ENCODE data around the gene FIZ1. TPM values are rescaled to one million over a fixed set of nuclear protein-coding genes. Genes with fewer than 3 reads are reported as not detected.
"Not testable (repeated sequence)": the region's sequence is repeated elsewhere in the genome, so short reads cannot be mapped to it uniquely, and the experiment has no call there.

The FIZ1 gene
- total RNA-seq, 1 experiment from 2014 or later, result 6.3 TPM

DNA sequence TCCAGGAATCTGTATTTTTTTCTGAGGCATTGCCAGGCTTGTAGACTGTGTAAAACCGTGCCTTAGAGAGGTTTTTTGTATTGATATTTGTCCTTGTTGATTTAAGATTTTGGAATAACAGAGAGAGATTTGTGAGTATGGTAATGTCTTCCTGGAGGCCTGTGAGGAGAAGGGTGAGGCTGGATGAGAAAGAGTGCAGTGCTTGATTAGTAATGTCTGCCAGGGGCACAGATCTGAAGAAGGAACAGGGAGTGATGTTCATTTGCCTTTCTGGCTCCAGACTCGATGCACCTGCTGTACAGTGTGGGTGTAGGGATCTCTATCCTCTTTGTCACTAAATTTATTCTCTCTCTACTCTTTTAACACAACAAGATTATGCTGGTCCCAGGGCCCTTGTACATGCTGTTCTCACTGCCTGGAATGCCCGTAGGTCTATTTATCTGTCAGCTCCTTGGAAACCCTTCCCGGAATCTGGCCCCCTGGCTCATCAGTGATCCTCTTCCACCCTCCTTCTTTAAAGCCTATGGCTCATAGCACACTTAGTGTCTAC is 4.2 kb downstream of the FIZ1 start:
- DNase-seq (ENCODE audit: low read depth), result no peak

DNA sequence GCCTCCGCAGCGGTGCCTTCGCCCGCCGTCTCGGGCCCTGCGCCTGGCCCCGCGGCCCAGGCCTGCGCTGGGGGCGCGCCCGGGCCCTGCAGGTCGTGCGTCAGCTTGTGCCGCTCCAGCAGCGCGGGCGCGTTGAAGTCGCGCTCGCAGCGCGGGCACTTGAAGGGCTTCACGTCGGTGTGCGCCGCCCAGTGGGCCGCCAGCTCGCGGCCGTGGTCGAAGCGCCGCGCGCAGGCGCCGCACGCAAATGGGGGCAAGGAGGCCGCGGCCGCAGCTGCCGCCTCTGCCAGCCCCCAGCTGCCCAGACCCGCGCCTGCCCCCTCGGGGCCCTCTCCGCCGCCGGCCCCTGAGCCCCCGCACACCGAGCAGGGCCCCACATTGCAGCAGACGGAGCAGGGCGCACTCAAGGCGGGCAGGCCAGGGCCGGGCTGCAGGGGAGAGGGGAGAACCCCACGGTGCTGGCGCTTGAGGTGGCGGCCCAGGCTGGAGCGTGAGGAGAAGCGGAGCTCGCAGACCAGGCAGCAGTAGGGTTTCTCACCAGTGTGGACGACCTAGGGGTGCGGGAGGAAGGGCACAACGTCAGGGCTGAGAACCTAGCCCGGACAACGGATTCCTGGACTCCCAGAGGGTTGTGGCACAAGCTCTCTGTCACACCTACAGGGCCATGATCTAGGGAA is 6.1 kb downstream of the FIZ1 start:
- DNase-seq (ENCODE audit: low read depth), result no peak

DNA sequence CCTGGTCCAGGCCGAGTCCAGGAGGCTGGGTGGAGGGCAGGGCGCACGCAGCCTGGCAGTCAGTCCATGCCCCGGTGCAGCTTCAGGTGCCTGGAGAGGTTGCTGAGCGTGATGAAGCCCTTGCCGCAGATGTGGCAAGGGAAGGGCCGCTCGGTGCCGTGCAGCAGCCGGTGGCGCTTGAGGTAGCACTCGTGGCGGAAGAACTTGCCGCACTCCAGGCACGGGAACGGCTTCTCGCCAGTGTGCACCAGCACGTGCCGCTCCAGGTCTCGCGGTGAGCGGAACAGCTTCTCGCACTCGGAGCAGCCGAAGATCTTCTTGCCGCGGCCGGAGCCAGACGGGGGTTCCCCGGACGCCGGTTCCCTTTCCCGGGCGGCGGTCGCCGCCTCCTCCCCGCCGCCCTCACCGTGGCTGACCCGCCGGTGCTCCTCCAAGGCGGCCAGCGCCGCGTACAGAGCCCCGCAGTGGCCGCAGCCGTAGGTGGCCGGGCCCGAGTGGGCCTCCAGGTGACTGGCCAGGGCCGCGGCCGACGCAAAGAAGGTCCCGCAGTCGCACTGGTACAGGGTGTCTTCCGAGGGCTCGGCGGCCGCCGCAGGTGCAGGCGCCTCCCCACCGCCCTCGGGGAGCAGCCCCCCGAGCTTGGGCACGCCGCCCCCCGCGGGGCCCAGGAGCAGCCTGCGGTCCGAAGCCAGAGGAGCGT is 6.8 kb downstream of the FIZ1 start:
- no peak for DNase-seq (ENCODE audit: low read depth)

DNA sequence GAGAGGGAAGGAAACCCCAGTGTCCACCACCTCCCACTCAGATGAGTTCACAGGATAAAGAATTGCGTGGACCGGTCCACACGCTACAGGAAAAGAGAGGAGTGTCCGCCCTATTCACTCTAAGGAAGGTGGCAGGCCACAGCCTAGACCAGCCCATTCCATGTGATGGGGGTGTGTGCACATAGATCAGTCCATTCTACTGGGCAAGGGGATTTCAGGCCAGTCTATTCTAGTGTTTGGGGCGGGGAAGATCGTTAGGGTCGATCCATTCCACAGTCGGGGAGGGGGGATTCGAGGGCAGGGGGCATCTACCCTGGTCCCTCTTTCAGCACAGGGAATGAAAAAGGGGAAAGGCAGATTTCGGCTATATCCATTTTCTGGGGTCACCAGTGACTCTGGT is 7.8 kb downstream of the FIZ1 start:
- DNase-seq (ENCODE audit: low read depth), result no peak

GRCh38 chr19:55590617-55591016 is 8.7 kb downstream of the FIZ1 start:
- no peak for DNase-seq (ENCODE audit: low read depth)

DNA sequence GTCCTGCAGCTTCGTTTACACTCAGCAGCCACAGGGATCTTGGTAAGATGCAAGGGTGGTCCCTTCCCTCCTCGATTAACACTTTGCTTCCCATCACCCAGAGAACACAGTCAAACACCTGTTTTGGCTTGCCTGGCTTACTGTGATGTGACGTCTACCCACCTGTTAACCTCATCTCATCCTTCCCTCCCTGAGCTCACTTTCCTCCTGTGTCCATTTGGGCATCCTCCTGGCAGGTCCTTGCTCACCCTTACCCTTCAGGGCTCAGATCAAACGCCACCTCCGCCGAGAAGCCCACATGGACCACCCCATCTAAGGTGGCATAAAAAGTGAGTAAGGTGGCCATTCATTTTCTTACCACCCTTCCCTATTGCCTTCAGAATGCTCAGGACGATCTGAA is 9.2 kb downstream of the FIZ1 start:
- DNase-seq (ENCODE audit: low read depth), result no peak

GRCh38 chr19:55588738-55589137 is 10.6 kb downstream of the FIZ1 start:
- no peak for DNase-seq (ENCODE audit: low read depth)

DNA sequence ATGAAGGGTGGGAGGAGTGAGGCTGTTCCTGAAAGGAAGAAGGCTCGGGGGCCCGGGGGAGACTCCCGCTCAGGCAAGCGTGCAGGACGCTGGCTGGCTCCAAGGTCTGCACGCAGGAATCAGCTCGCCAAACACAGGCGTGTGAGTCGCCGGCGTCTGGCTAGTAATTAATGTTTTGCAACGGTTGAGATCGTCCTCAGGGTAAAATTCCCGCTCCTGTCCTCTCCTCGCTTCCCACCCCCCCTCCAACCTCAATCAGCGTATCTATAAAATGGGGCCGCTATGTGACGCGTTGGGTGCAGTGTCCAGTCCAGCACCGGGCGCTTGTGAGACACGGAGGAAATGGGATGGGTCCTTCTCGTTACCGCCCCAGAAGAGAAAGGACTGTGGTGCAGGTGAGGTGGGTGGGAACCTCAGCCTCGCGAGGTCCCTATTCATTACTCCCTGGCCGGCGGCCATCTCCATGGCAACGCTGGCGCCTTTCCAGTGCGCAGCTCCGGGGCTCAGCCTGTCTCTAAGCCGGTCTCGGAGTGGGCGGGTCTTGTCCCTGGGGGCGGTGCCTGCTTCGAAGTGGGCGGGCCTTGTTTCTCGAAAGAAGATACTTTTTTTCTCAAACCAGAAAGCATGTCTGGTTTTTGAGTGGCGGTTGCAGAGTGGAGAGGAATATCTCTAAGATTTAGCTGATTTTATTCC is 12.2 kb downstream of the FIZ1 start:
- peak; percentile 92 for DNase-seq (ENCODE audit: low read depth)

GRCh38 chr19:55585658-55586339 is 13.5 kb downstream of the FIZ1 start:
- peak; percentile 72 for DNase-seq (ENCODE audit: low read depth)

DNA sequence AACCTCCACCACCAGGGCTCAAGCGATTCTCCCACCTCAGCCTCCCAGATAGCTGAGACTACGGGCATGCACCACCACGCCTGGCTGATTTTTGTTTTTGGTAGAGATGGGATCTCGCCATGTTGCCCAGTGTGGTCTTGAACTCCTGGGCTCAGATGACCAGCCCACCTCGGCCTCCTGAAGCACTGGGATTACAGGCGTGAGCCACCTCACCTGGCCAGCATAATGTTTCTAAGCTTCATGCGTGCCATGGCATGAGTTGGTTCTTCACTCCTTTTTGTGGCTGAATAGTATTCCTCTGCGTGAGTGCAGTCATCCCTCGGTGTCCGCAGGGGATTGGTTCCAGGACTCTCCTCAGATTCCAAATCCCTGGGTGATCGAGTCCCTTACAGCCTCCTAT is 14.4 kb downstream of the FIZ1 start:
- DNase-seq (ENCODE audit: low read depth), result no peak

- not testable (repeated sequence) for DNase-seq (ENCODE audit: low read depth)
Observed at GRCh38 chr19:55583897-55584296, 15.4 kb downstream of the FIZ1 start.

GRCh38 chr19:55582284-55582683 is 17.0 kb downstream of the FIZ1 start:
- DNase-seq (ENCODE audit: low read depth), result not testable (repeated sequence)

DNA sequence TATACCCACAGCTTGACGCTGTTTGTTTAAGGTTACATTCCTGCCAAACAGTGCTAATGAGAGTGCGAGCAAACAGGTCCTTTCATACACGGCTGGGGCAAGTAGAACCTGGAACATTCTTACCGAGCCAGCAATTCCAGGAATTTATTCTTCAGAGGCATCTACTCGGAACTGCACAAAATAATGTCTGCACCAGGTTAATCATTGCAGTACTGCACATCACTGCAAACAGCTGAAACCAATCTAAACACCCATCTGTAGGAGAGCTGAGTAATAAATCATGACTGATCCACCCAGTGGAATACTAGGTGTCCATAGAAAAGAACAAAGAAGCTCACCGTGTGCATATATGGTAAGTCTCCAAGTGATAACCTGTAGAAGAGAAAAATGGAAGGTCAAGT is 17.5 kb downstream of the FIZ1 start:
- no peak for DNase-seq (ENCODE audit: low read depth)

- DNase-seq (ENCODE audit: low read depth), result no peak
Observed at GRCh38 chr19:55581145-55581822, 18.0 kb downstream of the FIZ1 start.

DNA sequence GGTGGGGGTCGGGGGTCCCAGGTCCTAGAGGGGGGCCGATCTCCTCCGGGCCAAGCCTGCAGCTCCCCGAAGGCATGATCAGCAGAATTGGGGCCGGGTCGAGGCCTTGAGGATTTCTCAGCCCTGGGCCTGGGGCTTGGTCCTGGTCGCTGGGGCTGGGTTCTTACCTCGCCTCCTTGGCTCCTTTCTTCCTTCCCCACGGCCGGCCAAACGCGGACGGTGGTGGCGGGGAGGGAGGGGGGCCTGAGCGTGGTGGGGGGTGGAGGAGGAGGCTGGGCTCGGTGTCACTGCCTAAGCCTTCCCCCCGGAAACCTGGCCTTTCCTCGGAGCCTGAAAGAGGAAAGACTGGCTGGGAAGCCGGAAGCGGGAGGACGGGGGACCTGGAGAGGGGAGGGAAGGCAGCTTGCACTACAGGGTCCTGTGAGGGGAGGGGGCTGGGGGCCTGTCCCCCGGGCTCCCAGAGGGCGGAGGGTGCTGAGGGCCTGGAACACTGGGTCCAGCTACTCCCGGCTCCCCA is 18.6 kb downstream of the FIZ1 start, which contains the start of gene ZNF579:
Gene ZNF579 (minus strand): TSS at position 221 of the 517 bp plus-strand sequence. CDS start 1,209 bp downstream, outside the sequence.
- peak; percentile 83 for DNase-seq (ENCODE audit: low read depth)

DNA sequence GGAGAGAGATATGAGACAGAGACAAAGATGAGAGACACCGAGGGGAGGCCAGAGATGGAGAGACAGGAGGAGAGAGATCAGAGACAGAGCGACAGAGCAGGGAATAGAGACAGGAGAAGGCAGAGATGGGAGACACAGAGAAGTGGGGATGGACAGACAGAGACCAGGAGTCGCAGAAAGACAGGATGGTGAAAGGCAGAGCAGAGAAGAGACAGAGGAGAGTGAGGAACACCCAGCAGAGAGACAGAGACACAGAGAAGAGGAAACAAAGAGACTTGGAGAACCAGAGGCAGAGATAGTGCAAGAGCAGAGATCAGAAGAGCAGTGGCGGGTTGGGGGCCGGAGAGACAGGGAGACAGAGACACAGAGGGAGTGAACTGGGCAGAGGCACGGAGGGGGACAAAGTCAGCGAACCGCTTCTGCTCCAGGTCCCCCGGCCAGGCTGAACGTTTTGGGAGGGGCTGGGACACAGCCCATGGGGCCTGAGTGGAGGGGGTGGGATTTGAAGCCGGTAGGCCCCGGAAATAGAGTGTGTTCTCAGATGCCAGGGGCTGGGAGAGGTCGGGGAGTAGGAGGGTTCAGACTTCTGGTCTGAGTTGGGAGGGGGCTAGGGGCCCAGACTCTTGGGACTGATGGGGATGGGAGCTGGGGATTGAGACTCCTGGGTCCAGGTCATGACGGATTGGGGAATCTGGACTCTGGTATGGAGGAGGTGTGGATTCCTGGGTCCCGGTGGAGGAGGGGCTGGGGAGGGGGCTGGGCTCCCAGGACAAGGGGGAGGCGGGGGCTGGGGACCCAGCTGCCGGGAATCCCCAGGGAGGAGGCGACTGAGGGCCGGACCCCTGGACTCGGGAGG is 19.3 kb downstream of the FIZ1 start:
- DNase-seq (ENCODE audit: low read depth), result no peak

- DNase-seq (ENCODE audit: low read depth), result no peak
Observed at GRCh38 chr19:55578761-55579747, 20.3 kb downstream of the FIZ1 start.

DNA sequence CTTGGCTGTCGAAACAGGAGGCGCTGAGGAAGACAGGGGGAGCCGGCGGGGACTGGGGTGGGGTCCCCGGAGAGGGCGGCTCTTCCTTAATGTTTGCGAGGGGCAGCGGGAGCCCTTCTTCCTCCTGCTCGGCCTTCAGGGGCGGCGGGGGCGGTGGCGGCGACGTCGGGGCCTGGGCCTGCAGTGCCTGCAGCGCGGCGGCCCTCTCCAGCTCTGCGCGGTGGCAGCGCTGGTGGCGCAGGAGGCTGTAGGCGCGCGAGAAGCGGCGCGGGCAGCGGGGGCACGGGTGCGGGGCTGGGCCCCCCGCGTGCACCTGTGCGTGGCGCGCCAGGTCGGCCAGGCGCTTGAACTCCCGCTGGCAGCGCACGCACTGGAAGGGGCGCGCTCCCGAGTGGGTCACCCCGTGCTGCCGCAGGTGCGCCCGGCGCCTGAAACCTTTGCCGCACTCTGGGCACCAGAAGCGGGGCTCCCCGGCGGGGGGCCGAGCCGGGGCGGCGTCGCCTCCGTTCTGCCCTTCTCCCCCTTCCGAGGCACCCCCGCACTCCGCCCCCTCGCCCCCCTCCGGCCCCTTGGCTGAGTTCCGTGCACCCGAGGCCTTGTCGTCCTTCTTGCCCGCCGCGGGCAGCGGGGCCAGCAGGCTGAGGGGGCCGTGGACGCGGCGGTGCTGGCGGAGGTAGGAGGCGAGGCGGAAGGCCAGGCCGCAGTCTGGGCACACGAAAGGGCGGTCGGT is 21.1 kb downstream of the FIZ1 start:
- no peak for DNase-seq (ENCODE audit: low read depth)
